HepG2 (cell line): ENCODE data around the gene PIP5K1C. TPM values are rescaled to one million over a fixed set of nuclear protein-coding genes. Genes with fewer than 3 reads are reported as not detected.

Experiments used
- ATAC-seq: fragments of 200-7000 bp; cut with Tn5 transposase; 3 replicates; pipeline ENCODE4 v1.9.1; 2020; ENCODE audit warnings: mild to moderate bottlenecking, moderate library complexity
- BruUV-seq: library from RNA; stranded (reverse); fragments of 400-500 nt; replicated peaks from 2 replicates; lab custom pipeline; 2021; lab: Mats Ljungman, UMichigan
- CTCF ChIA-PET: fragments of 300-600 bp; formaldehyde crosslinking; extraction: SDS; loops from one replicate; lab custom pipeline; 2021; ENCODE audit warnings: low total read pairs, inconsistent platforms, low intra/inter-chr PET ratio; lab: Yijun Ruan, JAX
- POLR2A ChIA-PET: fragments of 350-600 bp; sonication (Branson Sonifier 250); formaldehyde crosslinking; loops from one replicate; lab custom pipeline; 2020; ENCODE audit warnings: antibody characterized with exemption, inconsistent platforms; lab: Yijun Ruan, JAX
- DNase-seq: peaks from one replicate; pipeline ENCODE4 v3.0.0-alpha.2; 2015; ENCODE audit warnings: low spot score
- FAIRE-seq: peaks from 3 replicates; lab custom pipeline; 2011; peaks lifted over from hg19 to GRCh38; lab: Jason Lieb, UNC
- H2AFZ ChIP-seq: one replicate; pipeline ENCODE4 v1.6.1; 2011; ENCODE audit warnings: low read length, inconsistent platforms
- H3K27ac ChIP-seq: fragments of 300-600 bp; 3 replicates; pipeline ENCODE4 v1.8.0; 2011; ENCODE audit warnings: mixed run types, mild to moderate bottlenecking, mixed read lengths, low read length, inconsistent platforms; ENCODE audit not compliant: insufficient read depth; ENCODE audit errors: extremely low read length
- H3K27me3 ChIP-seq, 2 experiments: fragments of 200-600 bp in 1 of 2; 2 replicates in 1 of 2; 3 replicates in 1 of 2; pipeline versions ENCODE4 v1.6.0 to v1.8.0; 2011; ENCODE audit warnings: low read length in 2 of 2, mild to moderate bottlenecking in 2 of 2, moderate library complexity in 2 of 2, inconsistent platforms in 1 of 2; ENCODE audit not compliant: insufficient read depth in 2 of 2, control insufficient read depth in 1 of 2
- H3K36me3 ChIP-seq, 2 experiments: fragments of 200-600 bp in 1 of 2; replicated peaks in 1 of 2; 2 replicates in 1 of 2; 3 replicates in 1 of 2; pipeline versions ENCODE4 v1.5.1 to v1.8.0; 2011; ENCODE audit warnings: low read length in 2 of 2, inconsistent platforms in 1 of 2; ENCODE audit not compliant: insufficient read depth in 2 of 2, control insufficient read depth in 1 of 2
- H3K4me1 ChIP-seq: 2 replicates; pipeline ENCODE4 v1.5.1; 2012; ENCODE audit warnings: low read length, inconsistent platforms; ENCODE audit not compliant: insufficient read depth
- H3K4me2 ChIP-seq: 2 replicates; pipeline ENCODE4 v1.6.0; 2011; ENCODE audit warnings: low read depth, low read length, inconsistent platforms
- H3K4me3 ChIP-seq, 3 experiments: fragments of 200-600 bp in 1 of 3; sonication (generic), shearing (Covaris generic) in 1 of 3; replicated peaks in 1 of 3; 2 replicates each; pipeline ENCODE4 v1.5.1; 2011 to 2016; ENCODE audit warnings: low read length in 3 of 3, inconsistent platforms in 2 of 3, low read depth in 2 of 3, mild to moderate bottlenecking in 2 of 3, control low read depth in 1 of 3, mixed read lengths in 1 of 3; ENCODE audit not compliant: insufficient read depth in 1 of 3
- H3K79me2 ChIP-seq: one replicate; pipeline ENCODE4 v1.6.1; 2011; ENCODE audit warnings: low read length, inconsistent platforms; ENCODE audit not compliant: insufficient read depth
- H3K9ac ChIP-seq: 2 replicates; pipeline ENCODE4 v1.6.0; 2011; ENCODE audit warnings: mild to moderate bottlenecking, low read depth, low read length, inconsistent platforms; ENCODE audit not compliant: insufficient read depth
- H3K9me3 ChIP-seq: 2 replicates; pipeline ENCODE4 v1.5.1; 2012; ENCODE audit warnings: mild to moderate bottlenecking, low read length
- H4K20me1 ChIP-seq: 2 replicates; pipeline ENCODE4 v1.6.0; 2011; ENCODE audit warnings: inconsistent platforms, mild to moderate bottlenecking, low read length, moderate library complexity; ENCODE audit not compliant: insufficient read depth
- AGO2 ChIP-seq: fragments of 200-400 bp; formaldehyde crosslinking; optimal IDR thresholded peaks from 2 replicates; pipeline ENCODE3; 2017; ENCODE audit warnings: mild to moderate bottlenecking, low read depth, low read length, moderate library complexity
- DR1 ChIP-seq: sonication (generic); formaldehyde crosslinking; IDR thresholded peaks from 2 replicates; pipeline ENCODE4 v1.8.0; 2021; ENCODE audit warnings: mild to moderate bottlenecking, missing genetic modification reagents, inconsistent platforms
- HNRNPL ChIP-seq: fragments of 200-400 bp; formaldehyde crosslinking; IDR thresholded peaks from 2 replicates; pipeline ENCODE4 v1.6.1; 2017; ENCODE audit warnings: mild to moderate bottlenecking, low read depth, low read length
- MLLT10 ChIP-seq: sonication (generic); formaldehyde crosslinking; IDR thresholded peaks from 2 replicates; pipeline ENCODE4 v1.4.0; 2020; ENCODE audit warnings: missing genetic modification reagents
- RBFOX2 ChIP-seq: fragments of 200-400 bp; formaldehyde crosslinking; IDR thresholded peaks from 2 replicates; pipeline ENCODE4 v1.6.1; 2017; ENCODE audit warnings: low read depth, mild to moderate bottlenecking, low read length
- ZC3H13 ChIP-seq: sonication (generic); formaldehyde crosslinking; IDR thresholded peaks from 2 replicates; pipeline ENCODE4 v1.8.1; 2023; ENCODE audit warnings: mild to moderate bottlenecking, missing genetic modification reagents, moderate library complexity
- WGBS: methylation state at CpG from one replicate; pipeline ENCODE4 v1.1.6; 2017; ENCODE audit warnings: low lambda C conversion rate; 5-methylcytosine and 5-hydroxymethylcytosine counted together
- in situ Hi-C: cut with HindIII; loops from 2 replicates; pipeline ENCODE4 v1.10.0; 2017; ENCODE audit warnings: low pct_unique_long_range_greater_than_20kb; ENCODE audit not compliant: extremely low pct_ligation_motif_present
- intact Hi-C: fragments of 100-400 bp; cut with micrococcal nuclease; formaldehyde crosslinking; loops from one replicate; pipeline ENCODE4 v1.10.0; 2022; ENCODE audit not compliant: unreplicated experiment
- polyA plus RNA-seq, 8 experiments: library from polyadenylated mRNA; depleted of rRNA in 3 of 8; stranded (reverse) in 7 of 8; unstranded in 1 of 8; fragments of >200 nt; fragmentation: Illumina TruSeq in 4 of 8; extraction: Trizol in 4 of 8; gene quantifications; 2 replicates each; pipeline versions ENCODE4 v1.2.1 to v1.2.3, GENCODE V29; 2011 to 2016; ENCODE audit warnings: low read depth in 4 of 8, missing spikeins in 1 of 8, mixed read lengths in 1 of 8; ENCODE audit not compliant: insufficient read depth in 1 of 8
- total RNA-seq, 5 experiments: library from RNA; depleted of rRNA; stranded (reverse); fragments of >200 nt; fragmentation: Illumina TruSeq; extraction: Trizol; gene quantifications; 2 replicates each; pipeline ENCODE4 v1.2.3, GENCODE V29; 2016; ENCODE audit warnings: low read depth in 1 of 5

Gene PIP5K1C
- total and polyA plus RNA-seq, 2 of the 13 experiments (the other 11 are each of a cell fraction or from before 2014, with no cell fraction given): 3.6 to 4.3 TPM

- ChIA-PET POLR2A (no interaction called here), CTCF (no interaction called here)
- Histone ChIP-seq H3K27ac (no peak overlapping the region), H4K20me1 (no peaks in the 10 kb centered on the region), H3K4me3 (no peak overlapping the region), H3K27me3 (peaks cover 0 to 5% of the 10 kb centered on the region in 2 experiments; a peak in 2 of 5 replicates), H3K9me3 (no peaks in the 10 kb centered on the region), H2AFZ (no peak overlapping the region), H3K4me1 (peaks cover 19% of the 10 kb centered on the region), H3K79me2 (no peaks in the 10 kb centered on the region), H3K4me2 (no peak overlapping the region), H3K9ac (no peak overlapping the region), H3K36me3 (peaks cover 3 to 13% of the 10 kb centered on the region in 2 experiments; a peak in 2 of 5 replicates)
- 96% methylated on average over 10 of the region's 41 CpGs for WGBS
- ATAC-seq (no peak), DNase-seq (no peak), FAIRE-seq (no peak)
- BruUV-seq: no TSS peak
- intact Hi-C loops (no loop called here), in situ Hi-C loops (no loop called here)
- no peak for TF ChIP-seq MLLT10
- TF ChIP-seq HNRNPL: 0 out of 2 replicates have a peak, but pooled peaks have one; percentile 18
- TF ChIP-seq RBFOX2: 0 out of 2 replicates have a peak, but pooled peaks have one; percentile 21
These were observed 89.2 kb downstream of the PIP5K1C start for GRCh38 chr19:3610745-3611717.

- Histone ChIP-seq H3K4me1 (peaks cover 29% of the 10 kb centered on the region), H2AFZ (no peak overlapping the region), H3K4me3 (no peak overlapping the region), H3K27me3 (peaks cover 0 to 15% of the 10 kb centered on the region in 2 experiments; a peak in 2 of 5 replicates), H4K20me1 (no peaks in the 10 kb centered on the region), H3K9ac (no peak overlapping the region), H3K9me3 (no peaks in the 10 kb centered on the region)
- no peak for ATAC-seq
- intact Hi-C loops: no loop called here
- TF ChIP-seq ZC3H13 (peak; percentile 54; the same call in 1 of the 2 replicates), AGO2 (peak; percentile 46), DR1 (CRISPR knock-in tag) (no peak)
- TF ChIP-seq, all 625 proteins: peak for 2
- Histone ChIP-seq H3K36me3 (peaks cover 3 to 13% of the 10 kb centered on the region in 2 experiments; a peak in 2 of 5 replicates), H3K4me2 (no peak overlapping the region), H3K27ac (no peak overlapping the region), H3K79me2 (no peaks in the 10 kb centered on the region)
- in situ Hi-C loops: no loop called here
- WGBS: 93% methylated on average over 21 of the region's 24 CpGs
- BruUV-seq: no TSS peak
- DNase-seq (no peak), FAIRE-seq (no peak)
- POLR2A ChIA-PET: no interaction called here
- CTCF ChIA-PET: no interaction called here
These were observed 90.2 kb downstream of the PIP5K1C start for GRCh38 chr19:3609779-3610719.
